ENCODE results near the gene FLOT1. TPM values are rescaled to one million over a fixed set of nuclear protein-coding genes. Genes with fewer than 3 reads are reported as not detected.

Gene FLOT1
- total and polyA plus RNA-seq, 2 of the 4 experiments (the other 2 are of a cell fraction) = 96.2 to 162 TPM

- Histone ChIP-seq H2AK5ac (ENCODE audit: low read depth, low read length) (no peak overlapping the region; the same call in 1 of the 2 replicates), H3K9me3 (ENCODE audit: control insufficient read depth, insufficient read depth, low read length) (no peaks in the 10 kb centered on the region)
Observed at GRCh38 chr6:30679765-30680535, 62.5 kb downstream of the FLOT1 start.

More at GRCh38 chr6:30679765-30680535, 62.5 kb downstream of the FLOT1 start:
- Histone ChIP-seq H3K56ac (ENCODE audit: extremely low read depth, insufficient read depth, low read length) (no peak overlapping the region), H3K9me1 (ENCODE audit: insufficient read depth, low read length) (no peaks in the 10 kb centered on the region), H4K8ac (ENCODE audit: low read depth in 2 of 2, low read length in 2 of 2) (no peak overlapping the region), H2BK5ac (ENCODE audit: low read depth, low read length, poor library complexity, severe bottlenecking) (peak overlapping the region; percentile 1), H3K27ac (ENCODE audit: insufficient read depth, low read length) (peak overlapping the region; percentile 47), H4K5ac (ENCODE audit: low read depth, low read length) (no peak overlapping the region), H2AK9ac (replicated peaks; ENCODE audit: low read depth, low read length, poor library complexity) (peak overlapping the region; percentile 38), H3K4me3 (ENCODE audit: insufficient read depth, low read depth, low read length) (no peak overlapping the region), H2AFZ (replicated peaks; ENCODE audit: low read length, poor library complexity) (no peak overlapping the region), H2BK120ac (ENCODE audit: low read depth, low read length) (no peak overlapping the region), H3K79me1 (ENCODE audit: low read depth in 1 of 2, low read length in 2 of 2) (peaks cover 13 to 47% of the 10 kb centered on the region in 2 experiments), H3K4me2 (ENCODE audit: low read depth, low read length) (peak overlapping the region; percentile 76), H3K4ac (ENCODE audit: low read depth, low read length) (peak overlapping the region; percentile 34; the same call in 1 of the 2 replicates), H2BK20ac (ENCODE audit: low read depth, low read length) (no peak overlapping the region), H3K18ac (ENCODE audit: low read depth, low read length) (no peak overlapping the region), H3K36me3 (ENCODE audit: control insufficient read depth, insufficient read depth, low read length) (peaks cover 63% of the 10 kb centered on the region), H4K91ac (ENCODE audit: insufficient read depth, low read depth, low read length) (no peak overlapping the region), H3K4me1 (ENCODE audit: control insufficient read depth, insufficient read depth, low read length) (peaks cover 14% of the 10 kb centered on the region), H3K27me3 (ENCODE audit: control insufficient read depth, insufficient read depth, low read length) (no peaks in the 10 kb centered on the region), H4K20me1 (ENCODE audit: insufficient read depth, low read length) (peaks cover 86% of the 10 kb centered on the region), H2BK15ac (ENCODE audit: low read depth, low read length) (no peak overlapping the region), H3K14ac (replicated peaks; ENCODE audit: low read depth, low read length) (peak overlapping the region; percentile 76), H3K23ac (ENCODE audit: low read depth, low read length) (peak overlapping the region; percentile 81), H3K9ac (ENCODE audit: low read depth, low read length) (peak overlapping the region; percentile 8)
- ChIA-PET CTCF (interaction anchor here (0.5 to 2.0 kb wide), 6 partner anchors 11 to 142 kb away, joined by 3 to 12 read pairs (median 4); partner anchors contain the start of gene NRM), POLR2A (ENCODE audit: unreplicated experiment) (interaction anchor here (1.6 kb wide), 1 partner anchor 42 kb away, joined by 6 read pairs; no protein-coding TSS in a partner anchor)
- intact Hi-C loops (cut with micrococcal nuclease) = loop anchor here (1.0 to 5.0 kb wide), 3 partner anchors 42 to 407 kb away; no protein-coding TSS in a partner anchor
- no peak for DNase-seq
- 50% methylated on average over 2 of the region's 7 CpGs; no CpG with 5 or more reads in 1 of the 2 experiments for WGBS, 2 experiments (ENCODE audit: extremely low coverage in 2 of 2, insufficient read length in 1 of 2)
- no TSS peak for BruUV-seq (replicated peaks)
- dilution Hi-C loops (cut with HindIII; ENCODE audit: low sequenced_read_pairs, unreplicated experiment) = no loop called here
- ATAC-seq (ENCODE audit: low read depth) = no peak
- in situ Hi-C loops (cut with MboI; ENCODE audit: low sequenced_read_pairs) = loop anchor here (5.0 kb wide), 2 partner anchors 42 to 197 kb away; partner anchors contain the start of gene TUBB
- no peak for TF ChIP-seq USF2 (IDR thresholded peaks at IDR 0.05; ENCODE audit: low read depth, low read length)
- no peak for TF ChIP-seq POLR2A (IDR thresholded peaks at IDR 0.05; ENCODE audit: low read depth, low read length)
- no peak for TF ChIP-seq MAFK (IDR thresholded peaks at IDR 0.05; ENCODE audit: low read depth, low read length)
- no peak for TF ChIP-seq MXI1 (IDR thresholded peaks at IDR 0.05; ENCODE audit: borderline replicate concordance, low read depth, low read length)
- TF ChIP-seq CTCF (conservative IDR thresholded peaks at IDR 0.05; ENCODE audit: low read depth, low read length) = no peak
- TF ChIP-seq RCOR1 (IDR thresholded peaks at IDR 0.05; ENCODE audit: insufficient replicate concordance, low read length) = no peak
- TF ChIP-seq CHD1 (IDR thresholded peaks at IDR 0.05; ENCODE audit: low read depth, low read length) = no peak
- no peak for TF ChIP-seq RFX5 (IDR thresholded peaks at IDR 0.05; ENCODE audit: low read depth, low read length)
- TF ChIP-seq NFE2L2 (IDR thresholded peaks at IDR 0.05; ENCODE audit: low read depth, low read length) = no peak
- TF ChIP-seq MAZ (IDR thresholded peaks at IDR 0.05; ENCODE audit: borderline replicate concordance, low read depth, low read length) = no peak
- no peak for TF ChIP-seq BHLHE40 (IDR thresholded peaks at IDR 0.05; ENCODE audit: low read depth, low read length)
- TF ChIP-seq ELK1 (IDR thresholded peaks at IDR 0.05; ENCODE audit: borderline replicate concordance, low read depth, low read length) = no peak
- TF ChIP-seq FOS (IDR thresholded peaks at IDR 0.05; ENCODE audit: low read depth, low read length) = no peak
- TF ChIP-seq RAD21 (IDR thresholded peaks at IDR 0.05; ENCODE audit: low read length) = no peak
